LoVo (cell line): ENCODE measurements around the gene SLC2A4.
A peak's percentile ranks its signal among the peaks of the same experiment; 100 is the strongest.
"Not testable (repeated sequence)": the region's sequence is repeated elsewhere in the genome, so short reads cannot be mapped to it uniquely, and the experiment has no call there.

Experiments used
- DNase-seq: peaks from one replicate; pipeline ENCODE4 v3.0.0-alpha.2; 2016; ENCODE audit warnings: low spot score

SLC2A4 gene

GRCh38 chr17:7281074-7281952 lies at the start of gene SLC2A4:
TSS of gene SLC2A4 (plus strand) at chr17:7281718. CDS start at chr17:7281935, 217 bp downstream.
- peak; percentile 97 for DNase-seq

GRCh38 chr17:7232114-7232513 lies 49.4 kb upstream of the SLC2A4 start:
- DNase-seq = no peak

GRCh38 chr17:7233701-7234082 lies 47.8 kb upstream of the SLC2A4 start:
- DNase-seq = no peak

- peak; percentile 94 for DNase-seq
These were observed 47.2 kb upstream of the SLC2A4 start, which contains the start of gene DVL2 for GRCh38 chr17:7234083-7234951. TSS of gene DVL2 (minus strand) at chr17:7234517. CDS start at chr17:7234262, 255 bp downstream.

- DNase-seq = no peak
These were observed 45.5 kb upstream of the SLC2A4 start for GRCh38 chr17:7235693-7236665.

GRCh38 chr17:7236808-7237207 lies 44.7 kb upstream of the SLC2A4 start:
- no peak for DNase-seq

GRCh38 chr17:7237266-7237760 lies 44.2 kb upstream of the SLC2A4 start:
- DNase-seq = no peak

GRCh38 chr17:7237761-7238419 lies 43.6 kb upstream of the SLC2A4 start:
- DNase-seq = peak; percentile 71

- no peak for DNase-seq
These were observed 43.0 kb upstream of the SLC2A4 start for GRCh38 chr17:7238420-7239090.

GRCh38 chr17:7239091-7240027 lies 42.2 kb upstream of the SLC2A4 start, which contains the start of gene PHF23:
TSS of gene PHF23 (minus strand) at chr17:7239457. CDS start at chr17:7239279, 178 bp downstream.
- DNase-seq = peak; percentile 98

- DNase-seq = no peak
These were observed 41.1 kb upstream of the SLC2A4 start for GRCh38 chr17:7240375-7240774.

- DNase-seq = no peak
These were observed 40.3 kb upstream of the SLC2A4 start for GRCh38 chr17:7241090-7241733.

GRCh38 chr17:7241783-7242716 lies 39.5 kb upstream of the SLC2A4 start, which contains the start of gene GABARAP:
TSS of gene GABARAP (minus strand) at chr17:7242449. CDS start at chr17:7242330, 119 bp downstream.
- DNase-seq = peak; percentile 89

- DNase-seq = peak; percentile 94
These were observed 38.6 kb upstream of the SLC2A4 start for GRCh38 chr17:7242717-7243452.

GRCh38 chr17:7243453-7243729 lies 38.1 kb upstream of the SLC2A4 start:
- no peak for DNase-seq

- DNase-seq = not testable (repeated sequence)
These were observed 37.7 kb upstream of the SLC2A4 start for GRCh38 chr17:7243838-7244237.

GRCh38 chr17:7246779-7247178 lies 34.7 kb upstream of the SLC2A4 start:
- DNase-seq = no peak
